HEK293 (cell line): Measurements from ENCODE around the gene SPEM2.

Experiments used
- IKZF3 ChIP-seq: fragments of 450-650 bp; IDR thresholded peaks from 2 replicates; pipeline ENCODE4 v1.5.0; 2018; ENCODE audit warnings: missing biosample characterization, mild to moderate bottlenecking, missing genetic modification characterization, moderate library complexity
- KLF16 ChIP-seq: fragments of 450-650 bp; formaldehyde crosslinking; IDR thresholded peaks from 2 replicates; pipeline ENCODE4 v1.5.1; 2017; ENCODE audit warnings: missing biosample characterization, missing genetic modification characterization
- KLF9 ChIP-seq: fragments of 450-650 bp; formaldehyde crosslinking; IDR thresholded peaks from 2 replicates; pipeline ENCODE4 v1.5.1; 2016; ENCODE audit warnings: missing biosample characterization, missing genetic modification characterization, low read depth
- OSR2 ChIP-seq: fragments of 450-650 bp; formaldehyde crosslinking; IDR thresholded peaks from 2 replicates; pipeline ENCODE4 v1.5.1; 2016; ENCODE audit warnings: missing biosample characterization, missing genetic modification characterization
- TCF7L2 ChIP-seq: IDR thresholded peaks from 2 replicates; pipeline ENCODE4 v1.6.1; 2011; ENCODE audit warnings: low read depth, mild to moderate bottlenecking, inconsistent platforms, low read length, moderate library complexity, borderline replicate concordance
- YY2 ChIP-seq: fragments of 450-650 bp; formaldehyde crosslinking; IDR thresholded peaks from 2 replicates; pipeline ENCODE4 v1.5.1; 2016; ENCODE audit warnings: missing biosample characterization, missing genetic modification characterization
- ZBTB48 ChIP-seq: fragments of 450-650 bp; formaldehyde crosslinking; IDR thresholded peaks from 2 replicates; pipeline ENCODE4 v1.5.1; 2016; ENCODE audit warnings: missing biosample characterization, missing genetic modification characterization
- ZBTB8A ChIP-seq: fragments of 450-650 bp; formaldehyde crosslinking; IDR thresholded peaks from 2 replicates; pipeline ENCODE4 v1.5.1; 2016; ENCODE audit warnings: missing biosample characterization, missing genetic modification characterization
- ZEB2 ChIP-seq: fragments of 450-650 bp; formaldehyde crosslinking; IDR thresholded peaks from 2 replicates; pipeline ENCODE4 v1.5.1; 2016; ENCODE audit warnings: missing biosample characterization, missing genetic modification characterization
- ZNF112 ChIP-seq: fragments of 450-650 bp; formaldehyde crosslinking; IDR thresholded peaks from 2 replicates; pipeline ENCODE4 v1.5.0; 2017; ENCODE audit warnings: missing biosample characterization, missing genetic modification characterization
- ZNF146 ChIP-seq: fragments of 450-650 bp; formaldehyde crosslinking; IDR thresholded peaks from 2 replicates; pipeline ENCODE4 v1.5.1; 2016; ENCODE audit warnings: missing biosample characterization, missing genetic modification characterization
- ZNF175 ChIP-seq: fragments of 450-650 bp; formaldehyde crosslinking; IDR thresholded peaks from 2 replicates; pipeline ENCODE4 v1.5.1; 2016; ENCODE audit warnings: missing biosample characterization, missing genetic modification characterization
- ZNF2 ChIP-seq: fragments of 450-650 bp; formaldehyde crosslinking; IDR thresholded peaks from 2 replicates; pipeline ENCODE4 v1.5.1; 2016; ENCODE audit warnings: missing biosample characterization, missing genetic modification characterization
- ZNF274 ChIP-seq, 2 experiments: fragments of 200-500 bp in 1 of 2; fragments of 450-650 bp in 1 of 2; sonication (Bioruptor generic) in 1 of 2; formaldehyde crosslinking in 1 of 2; IDR thresholded peaks; 2 replicates each; pipeline versions ENCODE4 v1.5.1 to v1.6.1; 2014 to 2016; ENCODE audit warnings: borderline replicate concordance in 1 of 2, inconsistent platforms in 1 of 2, low read length in 1 of 2, missing biosample characterization in 1 of 2, missing genetic modification characterization in 1 of 2
- ZNF311 ChIP-seq: fragments of 450-650 bp; formaldehyde crosslinking; IDR thresholded peaks from 2 replicates; pipeline ENCODE4 v1.5.1; 2017; ENCODE audit warnings: missing biosample characterization, missing genetic modification characterization, borderline replicate concordance
- ZNF335 ChIP-seq: fragments of 450-650 bp; formaldehyde crosslinking; conservative IDR thresholded peaks from 2 replicates; pipeline ENCODE4 v1.5.1; 2016; ENCODE audit warnings: missing biosample characterization, missing genetic modification characterization
- ZNF404 ChIP-seq: fragments of 450-650 bp; formaldehyde crosslinking; IDR thresholded peaks from 2 replicates; pipeline ENCODE4 v1.5.1; 2017; ENCODE audit warnings: missing biosample characterization, missing genetic modification characterization
- ZNF426 ChIP-seq: fragments of 450-650 bp; formaldehyde crosslinking; IDR thresholded peaks from 2 replicates; pipeline ENCODE4 v1.5.1; 2017; ENCODE audit warnings: missing biosample characterization, missing genetic modification characterization, mild to moderate bottlenecking, inconsistent platforms, moderate library complexity
- ZNF48 ChIP-seq: fragments of 450-650 bp; formaldehyde crosslinking; IDR thresholded peaks from 2 replicates; pipeline ENCODE4 v1.5.1; 2016; ENCODE audit warnings: missing biosample characterization, missing genetic modification characterization
- ZNF514 ChIP-seq: fragments of 450-650 bp; formaldehyde crosslinking; IDR thresholded peaks from 2 replicates; pipeline ENCODE4 v1.5.1; 2016; ENCODE audit warnings: missing biosample characterization, missing genetic modification characterization
- ZNF701 ChIP-seq: fragments of 450-650 bp; formaldehyde crosslinking; IDR thresholded peaks from 2 replicates; pipeline ENCODE4 v1.5.1; 2016; ENCODE audit warnings: missing biosample characterization, missing genetic modification characterization
- ZNF777 ChIP-seq: fragments of 450-650 bp; formaldehyde crosslinking; IDR thresholded peaks from 2 replicates; pipeline ENCODE4 v1.5.1; 2017; ENCODE audit warnings: missing biosample characterization, missing genetic modification characterization, borderline replicate concordance
- ZSCAN16 ChIP-seq: fragments of 450-650 bp; formaldehyde crosslinking; IDR thresholded peaks from 2 replicates; pipeline ENCODE4 v1.5.1; 2016; ENCODE audit warnings: missing biosample characterization, missing genetic modification characterization
- TF ChIP-seq, protein P1 (sequence below): fragments of 450-650 bp; formaldehyde crosslinking; IDR thresholded peaks from 2 replicates; pipeline ENCODE4 v1.5.1; 2016; ENCODE audit warnings: missing biosample characterization, missing genetic modification characterization
- TF ChIP-seq, protein P2 (sequence below): fragments of 450-650 bp; formaldehyde crosslinking; IDR thresholded peaks from 2 replicates; pipeline ENCODE4 v1.5.1; 2017; ENCODE audit warnings: missing biosample characterization, missing genetic modification characterization
- TF ChIP-seq, protein P3 (sequence below): fragments of 450-650 bp; formaldehyde crosslinking; IDR thresholded peaks from 2 replicates; pipeline ENCODE4 v1.5.1; 2016; ENCODE audit warnings: missing biosample characterization, missing genetic modification characterization, borderline replicate concordance
- TF ChIP-seq, protein P4 (sequence below): fragments of 450-650 bp; formaldehyde crosslinking; IDR thresholded peaks from 2 replicates; pipeline ENCODE4 v1.5.1; 2016; ENCODE audit warnings: missing biosample characterization, missing genetic modification characterization
- TF ChIP-seq, protein P5 (sequence below): fragments of 450-650 bp; formaldehyde crosslinking; IDR thresholded peaks from 2 replicates; pipeline ENCODE4 v1.5.1; 2016; ENCODE audit warnings: missing biosample characterization, missing genetic modification characterization
- TF ChIP-seq, protein P6 (sequence below): fragments of 450-650 bp; formaldehyde crosslinking; optimal IDR thresholded peaks from 2 replicates; pipeline ENCODE3; 2016; ENCODE audit warnings: missing biosample characterization, mild to moderate bottlenecking, missing genetic modification characterization

Gene SPEM2

DNA sequence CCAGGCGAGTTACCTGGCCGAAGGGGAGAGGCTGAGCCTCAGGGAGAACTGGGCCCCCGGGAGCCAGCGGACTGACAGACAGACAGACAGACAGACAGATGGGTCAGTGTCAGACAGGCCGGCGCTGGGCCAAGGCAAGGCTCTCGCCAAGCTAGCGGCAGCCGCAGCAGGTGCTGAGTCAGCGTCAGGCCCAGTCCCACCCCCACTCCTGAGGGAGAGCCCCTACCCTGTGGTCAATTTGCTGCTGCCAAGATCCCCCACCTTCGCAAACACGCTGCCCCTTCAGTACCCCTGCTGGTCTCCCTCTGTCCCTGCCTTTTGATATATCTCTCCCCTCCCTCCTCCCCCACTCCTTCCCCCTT is 15.4 kb downstream of the SPEM2 start (continued):
- TF ChIP-seq, protein P1, sequence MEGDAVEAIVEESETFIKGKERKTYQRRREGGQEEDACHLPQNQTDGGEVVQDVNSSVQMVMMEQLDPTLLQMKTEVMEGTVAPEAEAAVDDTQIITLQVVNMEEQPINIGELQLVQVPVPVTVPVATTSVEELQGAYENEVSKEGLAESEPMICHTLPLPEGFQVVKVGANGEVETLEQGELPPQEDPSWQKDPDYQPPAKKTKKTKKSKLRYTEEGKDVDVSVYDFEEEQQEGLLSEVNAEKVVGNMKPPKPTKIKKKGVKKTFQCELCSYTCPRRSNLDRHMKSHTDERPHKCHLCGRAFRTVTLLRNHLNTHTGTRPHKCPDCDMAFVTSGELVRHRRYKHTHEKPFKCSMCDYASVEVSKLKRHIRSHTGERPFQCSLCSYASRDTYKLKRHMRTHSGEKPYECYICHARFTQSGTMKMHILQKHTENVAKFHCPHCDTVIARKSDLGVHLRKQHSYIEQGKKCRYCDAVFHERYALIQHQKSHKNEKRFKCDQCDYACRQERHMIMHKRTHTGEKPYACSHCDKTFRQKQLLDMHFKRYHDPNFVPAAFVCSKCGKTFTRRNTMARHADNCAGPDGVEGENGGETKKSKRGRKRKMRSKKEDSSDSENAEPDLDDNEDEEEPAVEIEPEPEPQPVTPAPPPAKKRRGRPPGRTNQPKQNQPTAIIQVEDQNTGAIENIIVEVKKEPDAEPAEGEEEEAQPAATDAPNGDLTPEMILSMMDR: peak; percentile 60; the same call in 1 of the 2 replicates
- TF ChIP-seq, protein P2, sequence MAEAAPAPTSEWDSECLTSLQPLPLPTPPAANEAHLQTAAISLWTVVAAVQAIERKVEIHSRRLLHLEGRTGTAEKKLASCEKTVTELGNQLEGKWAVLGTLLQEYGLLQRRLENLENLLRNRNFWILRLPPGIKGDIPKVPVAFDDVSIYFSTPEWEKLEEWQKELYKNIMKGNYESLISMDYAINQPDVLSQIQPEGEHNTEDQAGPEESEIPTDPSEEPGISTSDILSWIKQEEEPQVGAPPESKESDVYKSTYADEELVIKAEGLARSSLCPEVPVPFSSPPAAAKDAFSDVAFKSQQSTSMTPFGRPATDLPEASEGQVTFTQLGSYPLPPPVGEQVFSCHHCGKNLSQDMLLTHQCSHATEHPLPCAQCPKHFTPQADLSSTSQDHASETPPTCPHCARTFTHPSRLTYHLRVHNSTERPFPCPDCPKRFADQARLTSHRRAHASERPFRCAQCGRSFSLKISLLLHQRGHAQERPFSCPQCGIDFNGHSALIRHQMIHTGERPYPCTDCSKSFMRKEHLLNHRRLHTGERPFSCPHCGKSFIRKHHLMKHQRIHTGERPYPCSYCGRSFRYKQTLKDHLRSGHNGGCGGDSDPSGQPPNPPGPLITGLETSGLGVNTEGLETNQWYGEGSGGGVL: peak; percentile 99
- TF ChIP-seq ZNF514 (tag by site-specific recombination): no peak
- TF ChIP-seq YY2 (tag by site-specific recombination): no peak
- peak; percentile 44 for TF ChIP-seq ZBTB8A
- TF ChIP-seq ZEB2 (tag by site-specific recombination): peak; percentile 33; the same call in 1 of the 2 replicates
- TF ChIP-seq, protein P3, sequence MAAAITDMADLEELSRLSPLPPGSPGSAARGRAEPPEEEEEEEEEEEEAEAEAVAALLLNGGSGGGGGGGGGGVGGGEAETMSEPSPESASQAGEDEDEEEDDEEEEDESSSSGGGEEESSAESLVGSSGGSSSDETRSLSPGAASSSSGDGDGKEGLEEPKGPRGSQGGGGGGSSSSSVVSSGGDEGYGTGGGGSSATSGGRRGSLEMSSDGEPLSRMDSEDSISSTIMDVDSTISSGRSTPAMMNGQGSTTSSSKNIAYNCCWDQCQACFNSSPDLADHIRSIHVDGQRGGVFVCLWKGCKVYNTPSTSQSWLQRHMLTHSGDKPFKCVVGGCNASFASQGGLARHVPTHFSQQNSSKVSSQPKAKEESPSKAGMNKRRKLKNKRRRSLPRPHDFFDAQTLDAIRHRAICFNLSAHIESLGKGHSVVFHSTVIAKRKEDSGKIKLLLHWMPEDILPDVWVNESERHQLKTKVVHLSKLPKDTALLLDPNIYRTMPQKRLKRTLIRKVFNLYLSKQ (tag by site-specific recombination): no peak
- 0 out of 2 replicates have a peak, but pooled peaks have one; percentile 12 for TF ChIP-seq KLF9
- no peak for TF ChIP-seq OSR2 (tag by site-specific recombination)
- no peak for TF ChIP-seq ZNF777 (tag by site-specific recombination)
- TF ChIP-seq, protein P4, sequence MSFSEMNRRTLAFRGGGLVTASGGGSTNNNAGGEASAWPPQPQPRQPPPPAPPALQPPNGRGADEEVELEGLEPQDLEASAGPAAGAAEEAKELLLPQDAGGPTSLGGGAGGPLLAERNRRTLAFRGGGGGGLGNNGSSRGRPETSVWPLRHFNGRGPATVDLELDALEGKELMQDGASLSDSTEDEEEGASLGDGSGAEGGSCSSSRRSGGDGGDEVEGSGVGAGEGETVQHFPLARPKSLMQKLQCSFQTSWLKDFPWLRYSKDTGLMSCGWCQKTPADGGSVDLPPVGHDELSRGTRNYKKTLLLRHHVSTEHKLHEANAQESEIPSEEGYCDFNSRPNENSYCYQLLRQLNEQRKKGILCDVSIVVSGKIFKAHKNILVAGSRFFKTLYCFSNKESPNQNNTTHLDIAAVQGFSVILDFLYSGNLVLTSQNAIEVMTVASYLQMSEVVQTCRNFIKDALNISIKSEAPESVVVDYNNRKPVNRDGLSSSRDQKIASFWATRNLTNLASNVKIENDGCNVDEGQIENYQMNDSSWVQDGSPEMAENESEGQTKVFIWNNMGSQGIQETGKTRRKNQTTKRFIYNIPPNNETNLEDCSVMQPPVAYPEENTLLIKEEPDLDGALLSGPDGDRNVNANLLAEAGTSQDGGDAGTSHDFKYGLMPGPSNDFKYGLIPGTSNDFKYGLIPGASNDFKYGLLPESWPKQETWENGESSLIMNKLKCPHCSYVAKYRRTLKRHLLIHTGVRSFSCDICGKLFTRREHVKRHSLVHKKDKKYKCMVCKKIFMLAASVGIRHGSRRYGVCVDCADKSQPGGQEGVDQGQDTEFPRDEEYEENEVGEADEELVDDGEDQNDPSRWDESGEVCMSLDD (tag by site-specific recombination): peak; percentile 51; the same call in 1 of the 2 replicates
- peak; percentile 47; the same call in 1 of the 2 replicates for TF ChIP-seq KLF16 (tag by site-specific recombination)
- TF ChIP-seq ZNF335 (tag by site-specific recombination): peak; percentile 69
- TF ChIP-seq ZNF48 (tag by site-specific recombination): no peak
- no peak for TF ChIP-seq ZSCAN16 (tag by site-specific recombination)
- TF ChIP-seq ZNF2 (tag by site-specific recombination): no peak
- no peak for TF ChIP-seq ZNF274 (IDR thresholded peaks at IDR 0.05; ENCODE audit: low read length)
- no peak for TF ChIP-seq ZNF274 (tag by site-specific recombination; IDR thresholded peaks at IDR 0.05; ENCODE audit: borderline replicate concordance)
- TF ChIP-seq ZNF426 (tag by site-specific recombination): no peak
- TF ChIP-seq ZNF404 (tag by site-specific recombination): no peak
- TF ChIP-seq ZNF701 (tag by site-specific recombination): no peak
- peak; percentile 32 for TF ChIP-seq ZBTB48
- 0 out of 2 replicates have a peak, but pooled peaks have one; percentile 6 for TF ChIP-seq IKZF3 (tag by site-specific recombination)
- no peak for TF ChIP-seq ZNF112 (tag by site-specific recombination)
- no peak for TF ChIP-seq TCF7L2
- TF ChIP-seq, protein P5, sequence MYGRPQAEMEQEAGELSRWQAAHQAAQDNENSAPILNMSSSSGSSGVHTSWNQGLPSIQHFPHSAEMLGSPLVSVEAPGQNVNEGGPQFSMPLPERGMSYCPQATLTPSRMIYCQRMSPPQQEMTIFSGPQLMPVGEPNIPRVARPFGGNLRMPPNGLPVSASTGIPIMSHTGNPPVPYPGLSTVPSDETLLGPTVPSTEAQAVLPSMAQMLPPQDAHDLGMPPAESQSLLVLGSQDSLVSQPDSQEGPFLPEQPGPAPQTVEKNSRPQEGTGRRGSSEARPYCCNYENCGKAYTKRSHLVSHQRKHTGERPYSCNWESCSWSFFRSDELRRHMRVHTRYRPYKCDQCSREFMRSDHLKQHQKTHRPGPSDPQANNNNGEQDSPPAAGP (tag by site-specific recombination): peak; percentile 24; the same call in 1 of the 2 replicates
- TF ChIP-seq ZNF175 (tag by site-specific recombination): no peak
- TF ChIP-seq ZNF146 (tag by site-specific recombination): no peak
- TF ChIP-seq, protein P6, sequence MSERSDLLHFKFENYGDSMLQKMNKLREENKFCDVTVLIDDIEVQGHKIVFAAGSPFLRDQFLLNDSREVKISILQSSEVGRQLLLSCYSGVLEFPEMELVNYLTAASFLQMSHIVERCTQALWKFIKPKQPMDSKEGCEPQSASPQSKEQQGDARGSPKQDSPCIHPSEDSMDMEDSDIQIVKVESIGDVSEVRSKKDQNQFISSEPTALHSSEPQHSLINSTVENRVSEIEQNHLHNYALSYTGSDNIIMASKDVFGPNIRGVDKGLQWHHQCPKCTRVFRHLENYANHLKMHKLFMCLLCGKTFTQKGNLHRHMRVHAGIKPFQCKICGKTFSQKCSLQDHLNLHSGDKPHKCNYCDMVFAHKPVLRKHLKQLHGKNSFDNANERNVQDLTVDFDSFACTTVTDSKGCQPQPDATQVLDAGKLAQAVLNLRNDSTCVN (tag by site-specific recombination): no peak
- no peak for TF ChIP-seq ZNF311 (tag by site-specific recombination)
